Measurements from ENCODE around the gene SSH3. TPM values are rescaled to one million over a fixed set of nuclear protein-coding genes. Genes with fewer than 3 reads are reported as not detected.
A peak's percentile ranks its signal among the peaks of the same experiment; 100 is the strongest.

SSH3 gene
- total RNA-seq, 1 experiment from 2014 or later: 57.8 TPM

DNA sequence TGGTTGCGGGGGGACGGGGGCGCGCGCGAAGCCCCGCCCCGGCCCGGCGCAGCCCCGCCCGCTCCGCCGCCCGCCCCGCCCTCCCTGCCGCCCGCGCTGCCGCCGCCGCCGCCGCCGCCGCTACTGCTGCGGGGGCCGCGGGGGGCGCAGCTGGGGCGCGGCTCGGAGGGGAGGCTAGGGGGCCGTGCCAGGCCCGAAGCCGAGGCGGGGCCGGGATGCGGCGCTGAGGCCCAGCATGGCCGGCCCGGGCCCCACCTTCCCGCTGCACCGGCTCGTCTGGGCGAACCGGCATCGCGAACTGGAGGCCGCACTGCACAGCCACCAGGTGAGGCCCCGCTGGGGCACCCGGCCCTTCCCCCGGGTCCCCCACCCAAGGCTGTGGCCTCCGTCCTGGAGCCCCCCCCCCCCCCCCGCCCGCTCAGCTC lies 14.1 kb upstream of the SSH3 start, which contains the start of gene ANKRD13D:
Gene ANKRD13D (plus strand): TSS at position 78 of the 425 bp plus-strand sequence. CDS start 158 bp downstream, at position 236.
- Histone ChIP-seq H3K36me3 (ENCODE audit: control insufficient read depth in 1 of 2, insufficient read depth in 2 of 2, low read length in 2 of 2) (peaks cover 9 to 38% of the 10 kb centered on the region in 2 experiments; a peak in 2 of 4 replicates), H3K9ac (ENCODE audit: low read length) (peak within 1 kb of the TSS; percentile 93), H2AFZ (ENCODE audit: low read depth, low read length, poor library complexity, severe bottlenecking) (no peak within 1 kb of the TSS), H3K9me3 (ENCODE audit: control insufficient read depth in 1 of 2, insufficient read depth in 1 of 2, low read depth in 1 of 2, low read length in 2 of 2) (no peaks in the 10 kb centered on the region), H3K27me3 (ENCODE audit: insufficient read depth, low read length) (no peaks in the 10 kb centered on the region), H3K27ac (ENCODE audit: low read depth, low read length) (peak within 1 kb of the TSS; percentile 100), H3K79me2 (ENCODE audit: insufficient read depth, low read length) (peaks cover 34% of the 10 kb centered on the region; the same call in 1 of the 2 replicates), H3K9me2 (ENCODE audit: insufficient read depth) (no peaks in the 10 kb centered on the region), H4K20me1 (ENCODE audit: insufficient read depth) (no peaks in the 10 kb centered on the region), H3K4me3 (replicated peaks in 1 of 2; ENCODE audit: low read depth in 1 of 2, low read length in 2 of 2) (peak within 1 kb of the TSS; percentile 79 to 91), H3K4me2 (ENCODE audit: low read length) (peak within 1 kb of the TSS; percentile 98), H3K4me1 (ENCODE audit: control insufficient read depth in 1 of 2, insufficient read depth in 2 of 2, low read length in 2 of 2) (peaks cover 13 to 29% of the 10 kb centered on the region in 2 experiments)
- no TSS peak for BruUV-seq (replicated peaks)
- ChIA-PET RAD21 (ENCODE audit: low non-redundant PET in 1 of 2, low total read pairs in 2 of 2, uncharacterized antibody in 2 of 2, unreplicated experiment in 2 of 2) (no interaction called here), CTCF (interaction anchor here (1.2 to 1.6 kb wide), 3 partner anchors 14 to 62 kb away, joined by 4 to 5 read pairs (median 5); partner anchors contain the start of gene SSH3), POLR2A (interaction anchor here (0.6 to 2.1 kb wide), 2 partner anchors 14 to 27 kb away, joined by 3 to 11 read pairs; partner anchors contain the start of gene SSH3)
- TF ChIP-seq JUND (IDR thresholded peaks at IDR 0.05): no peak
- no peak for TF ChIP-seq EZH2 (IDR thresholded peaks at IDR 0.05)
- TF ChIP-seq ZNF274 (IDR thresholded peaks at IDR 0.05; ENCODE audit: low read depth, low read length): no peak
- no peak for TF ChIP-seq SRF (IDR thresholded peaks at IDR 0.05; ENCODE audit: low read depth)
- no peak for TF ChIP-seq ZFX (IDR thresholded peaks at IDR 0.05)
- TF ChIP-seq POLR2A (IDR thresholded peaks at IDR 0.05; ENCODE audit: borderline replicate concordance, extremely low read depth, insufficient read depth, insufficient read length): no peak
- no peak for TF ChIP-seq EGR1 (IDR thresholded peaks at IDR 0.05; ENCODE audit: low read depth)
- TF ChIP-seq EZH2phosphoT487 (IDR thresholded peaks at IDR 0.05; ENCODE audit: borderline replicate concordance): no peak
- TF ChIP-seq, protein P1, sequence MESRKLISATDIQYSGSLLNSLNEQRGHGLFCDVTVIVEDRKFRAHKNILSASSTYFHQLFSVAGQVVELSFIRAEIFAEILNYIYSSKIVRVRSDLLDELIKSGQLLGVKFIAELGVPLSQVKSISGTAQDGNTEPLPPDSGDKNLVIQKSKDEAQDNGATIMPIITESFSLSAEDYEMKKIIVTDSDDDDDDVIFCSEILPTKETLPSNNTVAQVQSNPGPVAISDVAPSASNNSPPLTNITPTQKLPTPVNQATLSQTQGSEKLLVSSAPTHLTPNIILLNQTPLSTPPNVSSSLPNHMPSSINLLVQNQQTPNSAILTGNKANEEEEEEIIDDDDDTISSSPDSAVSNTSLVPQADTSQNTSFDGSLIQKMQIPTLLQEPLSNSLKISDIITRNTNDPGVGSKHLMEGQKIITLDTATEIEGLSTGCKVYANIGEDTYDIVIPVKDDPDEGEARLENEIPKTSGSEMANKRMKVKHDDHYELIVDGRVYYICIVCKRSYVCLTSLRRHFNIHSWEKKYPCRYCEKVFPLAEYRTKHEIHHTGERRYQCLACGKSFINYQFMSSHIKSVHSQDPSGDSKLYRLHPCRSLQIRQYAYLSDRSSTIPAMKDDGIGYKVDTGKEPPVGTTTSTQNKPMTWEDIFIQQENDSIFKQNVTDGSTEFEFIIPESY (IDR thresholded peaks at IDR 0.05; ENCODE audit: extremely low read depth, insufficient replicate concordance, low read length): no peak
- ATAC-seq: peak; percentile 58
- DNase-seq (ENCODE audit: low read depth, low spot score): no peak
- intact Hi-C loops (cut with micrococcal nuclease): no loop called here

Measured in HCT116 (cell line).